ENCODE measurements around the gene OVCH1. TPM values are rescaled to one million over a fixed set of nuclear protein-coding genes. Genes with fewer than 3 reads are reported as not detected.

Gene OVCH1
- total and polyA plus RNA-seq, 3 donors from 2014 or later = 0.43 to 3.0 (median 1.2) TPM

DNA sequence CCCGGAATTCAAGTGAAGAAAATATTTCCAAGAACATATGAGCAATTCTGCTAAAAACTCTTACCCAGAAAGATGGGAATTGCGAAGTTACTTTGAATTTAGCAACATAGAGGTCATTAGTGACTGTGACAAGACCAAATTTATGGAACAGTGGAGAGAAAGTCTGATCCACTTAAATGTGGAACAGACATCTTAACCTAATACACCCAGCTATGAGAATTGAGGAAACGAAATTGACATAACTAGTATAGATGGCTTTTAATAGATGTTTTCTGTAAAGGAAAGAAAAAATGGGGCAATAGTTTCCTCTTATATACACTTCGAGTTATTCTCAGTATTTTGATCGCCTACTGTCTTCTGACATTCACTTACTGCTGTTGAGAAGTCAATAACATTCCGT lies 4.6 kb downstream of the OVCH1 start:
- no peaks in the 10 kb centered on the region for H3K36me3 ChIP-seq (ENCODE audit: low read depth, missing control alignments)
- intact Hi-C loops (cut with DNase I; ENCODE audit: low total_unique reads) = no loop called here
- H3K9me3 ChIP-seq = no peaks in the 10 kb centered on the region
- H3K27me3 ChIP-seq = no peaks in the 10 kb centered on the region
- H3K27ac ChIP-seq = no peak overlapping the region
- no peak for DNase-seq
- 88 to 91% methylated on average over 6 of the region's 6 CpGs for WGBS, 2 donors
- no peak overlapping the region for H3K4me3 ChIP-seq
- H3K4me1 ChIP-seq = no peaks in the 10 kb centered on the region
- TF ChIP-seq, protein P1, sequence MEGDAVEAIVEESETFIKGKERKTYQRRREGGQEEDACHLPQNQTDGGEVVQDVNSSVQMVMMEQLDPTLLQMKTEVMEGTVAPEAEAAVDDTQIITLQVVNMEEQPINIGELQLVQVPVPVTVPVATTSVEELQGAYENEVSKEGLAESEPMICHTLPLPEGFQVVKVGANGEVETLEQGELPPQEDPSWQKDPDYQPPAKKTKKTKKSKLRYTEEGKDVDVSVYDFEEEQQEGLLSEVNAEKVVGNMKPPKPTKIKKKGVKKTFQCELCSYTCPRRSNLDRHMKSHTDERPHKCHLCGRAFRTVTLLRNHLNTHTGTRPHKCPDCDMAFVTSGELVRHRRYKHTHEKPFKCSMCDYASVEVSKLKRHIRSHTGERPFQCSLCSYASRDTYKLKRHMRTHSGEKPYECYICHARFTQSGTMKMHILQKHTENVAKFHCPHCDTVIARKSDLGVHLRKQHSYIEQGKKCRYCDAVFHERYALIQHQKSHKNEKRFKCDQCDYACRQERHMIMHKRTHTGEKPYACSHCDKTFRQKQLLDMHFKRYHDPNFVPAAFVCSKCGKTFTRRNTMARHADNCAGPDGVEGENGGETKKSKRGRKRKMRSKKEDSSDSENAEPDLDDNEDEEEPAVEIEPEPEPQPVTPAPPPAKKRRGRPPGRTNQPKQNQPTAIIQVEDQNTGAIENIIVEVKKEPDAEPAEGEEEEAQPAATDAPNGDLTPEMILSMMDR (IDR thresholded peaks at IDR 0.05) = no peak
- TF ChIP-seq POLR2A (IDR thresholded peaks at IDR 0.05) = no peak

DNA sequence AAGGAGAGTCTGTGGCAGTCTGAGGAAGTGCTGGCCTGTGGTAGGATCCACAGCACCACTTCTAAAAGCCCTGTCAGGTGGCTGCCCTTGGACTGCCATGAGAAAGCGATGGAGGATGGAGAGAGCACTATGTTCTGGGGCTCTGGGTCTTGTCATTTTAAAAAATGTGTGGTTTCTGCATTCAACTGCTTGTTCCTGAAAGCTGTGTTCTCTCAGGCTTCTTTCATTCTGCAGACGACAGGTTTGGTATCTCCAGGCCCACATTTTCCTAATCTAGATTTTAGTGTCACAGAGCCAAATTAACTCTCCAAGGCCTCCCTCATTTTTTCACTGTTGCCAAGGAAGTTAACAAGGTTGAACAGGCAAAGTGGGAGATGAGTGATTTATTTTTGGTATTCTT lies 10.5 kb downstream of the OVCH1 start:
- H3K36me3 ChIP-seq (ENCODE audit: low read depth, missing control alignments) = no peaks in the 10 kb centered on the region
- no peak for TF ChIP-seq POLR2A (IDR thresholded peaks at IDR 0.05)
- TF ChIP-seq, protein P1 (IDR thresholded peaks at IDR 0.05) = no peak
- intact Hi-C loops (cut with DNase I; ENCODE audit: low total_unique reads) = no loop called here
- H3K4me1 ChIP-seq = no peaks in the 10 kb centered on the region
- WGBS, 2 donors = 45 to 62% methylated on average over 2 of the region's 2 CpGs
- no peak overlapping the region for H3K27ac ChIP-seq
- no peaks in the 10 kb centered on the region for H3K9me3 ChIP-seq
- DNase-seq = no peak
- no peaks in the 10 kb centered on the region for H3K27me3 ChIP-seq
- no peak overlapping the region for H3K4me3 ChIP-seq

DNA sequence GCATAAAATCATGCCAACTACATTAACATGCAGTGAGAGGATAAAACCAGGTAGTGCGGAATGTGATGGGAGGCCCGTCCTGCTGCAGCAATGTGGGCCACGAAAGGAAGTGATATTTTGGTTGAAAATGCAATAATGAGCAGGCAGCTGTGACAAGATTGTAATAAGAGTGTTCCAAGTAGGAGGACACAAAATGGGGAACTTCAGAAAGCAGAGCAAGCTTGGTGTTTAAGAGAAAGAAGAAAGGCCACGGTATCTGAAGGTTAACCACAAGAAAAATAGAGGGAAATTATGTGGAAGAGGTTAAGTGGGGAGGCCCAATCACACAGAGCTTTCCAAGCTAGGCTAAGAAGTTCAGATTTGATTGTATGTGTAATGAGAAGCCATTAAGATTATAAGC lies 34.3 kb downstream of the OVCH1 start:
- DNase-seq = no peak
- no peak for TF ChIP-seq POLR2A (IDR thresholded peaks at IDR 0.05)
- TF ChIP-seq, protein P1 (IDR thresholded peaks at IDR 0.05) = no peak
- Histone ChIP-seq H3K27ac (no peak overlapping the region), H3K36me3 (ENCODE audit: low read depth, missing control alignments) (no peaks in the 10 kb centered on the region), H3K4me3 (no peak overlapping the region), H3K9me3 (no peaks in the 10 kb centered on the region), H3K4me1 (no peaks in the 10 kb centered on the region), H3K27me3 (no peaks in the 10 kb centered on the region)
- intact Hi-C loops (cut with DNase I; ENCODE audit: low total_unique reads) = no loop called here
- WGBS, 2 donors = 82 to 88% methylated on average over 4 of the region's 4 CpGs

DNA sequence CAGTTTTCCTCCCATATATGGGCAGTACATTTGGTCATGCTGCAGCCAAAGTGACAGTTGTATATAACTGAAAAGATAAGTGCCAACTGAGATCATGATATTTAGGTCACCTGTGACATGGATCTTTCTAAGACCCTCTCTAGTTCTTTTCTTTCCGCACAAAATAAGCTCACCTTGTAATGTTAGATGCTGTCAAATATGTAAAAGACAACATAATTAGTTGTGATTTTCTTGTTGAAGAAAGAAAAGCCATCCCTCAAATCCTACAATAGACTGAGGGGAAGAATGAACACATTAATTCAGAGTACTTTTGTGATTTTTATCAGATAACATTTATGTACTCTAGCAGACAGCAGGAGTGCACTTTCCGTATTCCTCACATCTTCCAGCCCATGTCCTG lies 37.4 kb downstream of the OVCH1 start:
- Histone ChIP-seq H3K27ac (no peak overlapping the region), H3K27me3 (no peaks in the 10 kb centered on the region), H3K4me1 (no peaks in the 10 kb centered on the region), H3K4me3 (no peak overlapping the region), H3K9me3 (no peaks in the 10 kb centered on the region), H3K36me3 (ENCODE audit: low read depth, missing control alignments) (no peaks in the 10 kb centered on the region)
- intact Hi-C loops (cut with DNase I; ENCODE audit: low total_unique reads) = no loop called here
- WGBS, 2 donors = 76 to 84% methylated on average over 2 of the region's 2 CpGs
- no peak for TF ChIP-seq POLR2A (IDR thresholded peaks at IDR 0.05)
- TF ChIP-seq, protein P1 (IDR thresholded peaks at IDR 0.05) = no peak
- no peak for DNase-seq

DNA sequence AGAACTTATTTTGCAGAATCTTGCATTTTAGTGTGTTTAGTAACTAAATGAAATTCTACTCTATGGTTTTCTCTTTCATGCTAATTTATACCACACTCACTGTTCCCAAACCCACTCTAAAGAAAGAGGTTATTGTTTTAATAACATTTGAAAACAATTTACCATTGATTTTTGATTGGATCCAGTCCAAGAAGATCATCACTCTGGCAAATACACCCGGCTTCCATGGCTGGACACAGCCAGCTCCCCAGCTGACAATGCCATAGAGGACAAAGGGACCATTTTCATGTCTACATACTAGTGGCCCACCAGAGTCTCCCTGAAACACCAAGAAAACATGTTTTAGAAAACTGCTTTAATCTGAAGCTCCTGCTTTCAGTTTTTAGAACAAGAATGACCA lies 42.4 kb downstream of the OVCH1 start:
- TF ChIP-seq, protein P1 (IDR thresholded peaks at IDR 0.05) = no peak
- no peak for TF ChIP-seq POLR2A (IDR thresholded peaks at IDR 0.05)
- Histone ChIP-seq H3K27ac (no peak overlapping the region), H3K4me1 (no peaks in the 10 kb centered on the region), H3K9me3 (no peaks in the 10 kb centered on the region), H3K36me3 (ENCODE audit: low read depth, missing control alignments) (no peaks in the 10 kb centered on the region), H3K27me3 (no peaks in the 10 kb centered on the region), H3K4me3 (no peak overlapping the region)
- no peak for DNase-seq
- WGBS, 2 donors = 44 to 61% methylated on average over 1 of the region's 1 CpG
- intact Hi-C loops (cut with DNase I; ENCODE audit: low total_unique reads) = no loop called here

Data from testis (tissue), 3 donors.